Psoas muscle (tissue), 8 donors: ENCODE measurements around the gene SAMD10. TPM values are rescaled to one million over a fixed set of nuclear protein-coding genes. Genes with fewer than 3 reads are reported as not detected.
"Not testable (repeated sequence)": the region's sequence is repeated elsewhere in the genome, so short reads cannot be mapped to it uniquely, and the experiment has no call there.

ENCODE experiments used
- ATAC-seq, 4 donors: fragments of 200-7000 bp; cut with Tn5 transposase; one replicate each; pipeline ENCODE4 v1.9.1; 2020; ENCODE audit warnings: moderate library complexity in 3 of 4, mild to moderate bottlenecking in 2 of 4
- DNase-seq, 2 donors: peaks; one replicate each; pipeline ENCODE4 v3.0.0-alpha.2; 2020
- H3K27ac ChIP-seq: fragments of 200-600 bp; one replicate; pipeline ENCODE4 v1.8.0; 2022
- H3K27me3 ChIP-seq, 3 donors: fragments of 200-600 bp in 1 of 3; one replicate each; pipeline versions ENCODE4 v1.6.1 to v1.8.0; 2013 to 2022; ENCODE audit warnings: low read length in 2 of 3, mild to moderate bottlenecking in 2 of 3, moderate library complexity in 1 of 3; ENCODE audit not compliant: insufficient read depth in 3 of 3
- H3K36me3 ChIP-seq, 2 donors: fragments of 200-600 bp in 1 of 2; one replicate each; pipeline versions ENCODE4 v1.6.1 to v1.8.0; 2013 to 2022; ENCODE audit warnings: low read depth in 1 of 2, mild to moderate bottlenecking in 1 of 2, moderate library complexity in 1 of 2; ENCODE audit not compliant: insufficient read depth in 1 of 2
- H3K4me1 ChIP-seq: fragments of 200-600 bp; one replicate; pipeline ENCODE4 v1.8.0; 2022
- H3K4me3 ChIP-seq: fragments of 200-600 bp; one replicate; pipeline ENCODE4 v1.8.0; 2022; ENCODE audit warnings: mild to moderate bottlenecking
- H3K9me3 ChIP-seq: fragments of 200-600 bp; one replicate; pipeline ENCODE4 v1.8.0; 2022
- CTCF ChIP-seq: fragments of 200-600 bp; IDR thresholded peaks from one replicate; pipeline ENCODE4 v1.8.0; 2022; ENCODE audit warnings: antibody characterized with exemption
- WGBS, 3 donors: extraction: QIAGEN DNeasy Blood & Tissue Kit; methylation state at CpG; one replicate each; pipeline versions ENCODE4 v1.1.6 to v1.1.7; 2013; 5-methylcytosine and 5-hydroxymethylcytosine counted together
- intact Hi-C, 2 donors: fragments of 100-400 bp; cut with DNase I; formaldehyde crosslinking; loops; one replicate each; pipeline versions ENCODE4 v1.11.0 to v1.14.2; 2022
- polyA plus RNA-seq, 3 donors: library from polyadenylated mRNA; stranded (reverse); fragments of 200-250 nt; gene quantifications; one replicate each; pipeline ENCODE4 v1.2.3, GENCODE V29; 2013
- total RNA-seq, 4 donors: library from RNA; stranded (reverse); fragmentation: NEBNext Ultra II Directional in 2 of 4; extraction: Animal tissue kit (Norgen Biotek cat#: 25700) in 2 of 4; gene quantifications; one replicate each; pipeline versions ENCODE4 v1.2.1 to v1.2.4, GENCODE V29; 2021 to 2023
- donor health status: healthy with polysubstance abuse.
- donor health status: DM: no; HTN: no; CAD: no; lungs with moderate emphysema.
- donor health status: Bipolar disorder and iron deficiency.
- donor health status: healthy.
- donor health status: DM: yes; HTN: yes; CAD: no.
- donor health status: DM: no; HTN: no; CAD: no.
- donor health status: DM: no; HTN: no; CAD: no.
- donor health status: DM: yes; HTN: yes; CAD: no.

SAMD10 gene
- total and polyA plus RNA-seq, 7 donors: 0.32 to 5.5 (median 0.56) TPM

- H3K27me3 ChIP-seq: peaks cover 0 to 3% (median 0%) of the 10 kb centered on the region in 3 donors
Measured at GRCh38 chr20:63979229-63979556, 249 bp downstream of the SAMD10 start.

GRCh38 chr20:63978319-63979228, 868 bp downstream of the SAMD10 start:
- no peak for TF ChIP-seq CTCF
- intact Hi-C loops: no loop called here
- WGBS, 3 donors: 11 to 20% (median 15%) methylated on average over 30 to 52 of the region's 52 CpGs
- ATAC-seq (peak; percentile 25 to 65 (median 42)), DNase-seq (peak; percentile 73 to 79)
- H3K9me3 ChIP-seq: no peaks in the 10 kb centered on the region
- H3K27ac ChIP-seq: peak overlapping the region; percentile 44
- H3K4me3 ChIP-seq: peak overlapping the region; percentile 62
- H3K36me3 ChIP-seq: peaks cover 2 to 8% of the 10 kb centered on the region in 2 donors
- peaks cover 0 to 3% (median 0%) of the 10 kb centered on the region in 3 donors for H3K27me3 ChIP-seq
- H3K4me1 ChIP-seq: peaks cover 20% of the 10 kb centered on the region

More at GRCh38 chr20:63979229-63979556, 249 bp downstream of the SAMD10 start:
- DNase-seq (no peak), ATAC-seq (no peak)
- Histone ChIP-seq H3K4me3 (peak overlapping the region; percentile 62), H3K4me1 (peaks cover 18% of the 10 kb centered on the region), H3K9me3 (no peaks in the 10 kb centered on the region), H3K36me3 (peaks cover 2 to 14% of the 10 kb centered on the region in 2 donors), H3K27ac (peak overlapping the region; percentile 44)
- TF ChIP-seq CTCF: no peak
- intact Hi-C loops: no loop called here
- 0 to 1% (median 1%) methylated on average over 21 to 47 of the region's 47 CpGs for WGBS, 3 donors

- no peak for TF ChIP-seq CTCF
- DNase-seq: no peak
- intact Hi-C loops: no loop called here
- H3K27ac ChIP-seq: no peak overlapping the region
- 67 to 77% (median 67%) methylated on average over 16 of the region's 16 CpGs for WGBS, 3 donors
- peaks cover 0 to 3% (median 0%) of the 10 kb centered on the region in 3 donors for H3K27me3 ChIP-seq
- no peak overlapping the region for H3K4me3 ChIP-seq
- H3K9me3 ChIP-seq: no peaks in the 10 kb centered on the region
- no peak for ATAC-seq
- H3K36me3 ChIP-seq: peaks cover 0 to under 1% of the 10 kb centered on the region in 2 donors
- peaks cover 19% of the 10 kb centered on the region for H3K4me1 ChIP-seq
Measured at GRCh38 chr20:63977739-63978276, 1.6 kb downstream of the SAMD10 start.

GRCh38 chr20:63976980-63977738, 2.3 kb downstream of the SAMD10 start:
- Histone ChIP-seq H3K4me3 (no peak overlapping the region), H3K4me1 (peaks cover 15% of the 10 kb centered on the region), H3K27me3 (peaks cover 0 to 3% (median 0%) of the 10 kb centered on the region in 3 donors), H3K36me3 (no peaks in the 10 kb centered on the region), H3K9me3 (no peaks in the 10 kb centered on the region), H3K27ac (no peak overlapping the region)
- intact Hi-C loops: no loop called here
- 81 to 92% (median 82%) methylated on average over 18 of the region's 18 CpGs for WGBS, 3 donors
- TF ChIP-seq CTCF: no peak
- DNase-seq: no peak
- no peak for ATAC-seq

- intact Hi-C loops, H3K4me1 ChIP-seq, ATAC-seq, H3K27me3 ChIP-seq, H3K4me3 ChIP-seq, H3K36me3 ChIP-seq, DNase-seq, H3K27ac ChIP-seq, H3K9me3 ChIP-seq: not testable (repeated sequence)
- 92 to 96% (median 93%) methylated on average over 7 of the region's 7 CpGs for WGBS, 3 donors
Measured at GRCh38 chr20:63976511-63976910, 2.9 kb downstream of the SAMD10 start.
